BLaER1 treated with 17β-estradiol and CSF1 and Interleukin-3, amounts not matched to agents 10 nM and 100 nM (cell line): ENCODE results near the gene NR1D2.
"Not testable (repeated sequence)": the region's sequence is repeated elsewhere in the genome, so short reads cannot be mapped to it uniquely, and the experiment has no call there.

Experiments used
- H3K27ac ChIP-seq, 11 experiments: shearing (Covaris generic); formaldehyde crosslinking; 2 replicates each; pipeline ENCODE4 v1.8.1; 2022
- H3K27me3 ChIP-seq, 11 experiments: shearing (Covaris generic); formaldehyde crosslinking; 2 replicates each; pipeline ENCODE4 v1.8.1; 2022
- H3K36me3 ChIP-seq, 11 experiments: shearing (Covaris generic); formaldehyde crosslinking; 2 replicates each; pipeline ENCODE4 v1.8.1; 2022
- H3K4me1 ChIP-seq, 10 experiments: shearing (Covaris generic); formaldehyde crosslinking; 2 replicates each; pipeline ENCODE4 v1.8.1; 2022
- H3K4me2 ChIP-seq, 11 experiments: shearing (Covaris generic); formaldehyde crosslinking; 2 replicates each; pipeline ENCODE4 v1.8.1; 2022
- H3K4me3 ChIP-seq, 10 experiments: shearing (Covaris generic); formaldehyde crosslinking; 2 replicates each; pipeline ENCODE4 v1.8.1; 2022
- H3K9ac ChIP-seq, 11 experiments: shearing (Covaris generic); formaldehyde crosslinking; 2 replicates each; pipeline ENCODE4 v1.8.1; 2022
- H3K9me3 ChIP-seq, 11 experiments: shearing (Covaris generic); formaldehyde crosslinking; replicated peaks in 1 of 11; 2 replicates each; pipeline ENCODE4 v1.8.1; 2022
- H4K20me1 ChIP-seq, 11 experiments: shearing (Covaris generic); formaldehyde crosslinking; 2 replicates each; pipeline ENCODE4 v1.8.1; 2022
- Cebpa-rat ChIP-seq, 11 experiments: shearing (Covaris generic); IDR thresholded peaks; 2 replicates each; pipeline ENCODE4 v1.8.1; 2022

Gene NR1D2

GRCh38 chr3:23994244-23994569 is 49.1 kb downstream of the NR1D2 start:
- Histone ChIP-seq H3K4me3 (no peak overlapping the region), H3K4me1 (peaks cover 28 to 53% (median 37%) of the 10 kb centered on the region in 10 experiments), H3K9ac (no peak overlapping the region), H3K36me3 (no peaks in the 10 kb centered on the region), H3K9me3 (peaks cover 0 to 3% (median 0%) of the 10 kb centered on the region in 11 experiments; a peak in 1 of 22 replicates), H3K4me2 (peak overlapping the region in 1 of 11 experiments; percentile 4; a peak in 1 of 22 replicates), H3K27ac (no peak overlapping the region), H3K27me3 (no peaks in the 10 kb centered on the region), H4K20me1 (no peaks in the 10 kb centered on the region)
- TF ChIP-seq Cebpa-rat (IDR thresholded peaks at IDR 0.05) = no peak

GRCh38 chr3:23995219-23995618 is 50.1 kb downstream of the NR1D2 start:
- peaks cover 31 to 53% (median 39%) of the 10 kb centered on the region in 10 experiments for H3K4me1 ChIP-seq
- no peak overlapping the region for H3K27ac ChIP-seq
- peak overlapping the region in 1 of 11 experiments; percentile 14; a peak in 1 of 22 replicates for H3K4me2 ChIP-seq
- TF ChIP-seq Cebpa-rat (IDR thresholded peaks at IDR 0.05) = no peak
- H3K36me3 ChIP-seq = no peaks in the 10 kb centered on the region
- no peaks in the 10 kb centered on the region for H4K20me1 ChIP-seq
- H3K9me3 ChIP-seq = no peaks in the 10 kb centered on the region
- H3K4me3 ChIP-seq = no peak overlapping the region
- H3K27me3 ChIP-seq = no peaks in the 10 kb centered on the region
- no peak overlapping the region for H3K9ac ChIP-seq

DNA sequence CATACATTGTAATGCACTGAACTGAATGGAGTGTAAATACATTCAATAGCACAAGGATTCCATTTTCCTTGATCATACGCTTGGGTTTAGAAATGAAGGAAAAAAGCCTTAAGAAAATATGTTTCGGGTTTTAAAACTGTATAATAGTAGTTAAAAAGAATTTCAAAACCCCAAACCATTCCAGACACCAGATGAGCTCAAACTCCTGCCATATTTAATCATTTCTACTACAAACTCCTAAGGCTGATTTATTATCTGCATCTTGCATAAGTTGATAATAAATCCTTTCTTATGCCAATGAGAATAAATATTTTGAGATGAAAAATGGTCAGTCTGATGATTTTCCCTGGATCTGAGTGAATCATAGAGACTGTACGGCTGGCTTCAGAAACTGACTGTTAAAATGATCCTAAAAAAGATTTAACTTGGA is 51.0 kb downstream of the NR1D2 start:
- no peak overlapping the region for H3K9ac ChIP-seq
- H3K36me3 ChIP-seq = no peaks in the 10 kb centered on the region
- H3K9me3 ChIP-seq = no peaks in the 10 kb centered on the region
- H3K27ac ChIP-seq = no peak overlapping the region
- no peaks in the 10 kb centered on the region for H3K27me3 ChIP-seq
- TF ChIP-seq Cebpa-rat (IDR thresholded peaks at IDR 0.05) = no peak
- no peak overlapping the region for H3K4me3 ChIP-seq
- no peak overlapping the region for H3K4me2 ChIP-seq
- no peaks in the 10 kb centered on the region for H4K20me1 ChIP-seq
- peaks cover 22 to 44% (median 30%) of the 10 kb centered on the region in 10 experiments for H3K4me1 ChIP-seq

GRCh38 chr3:23999012-23999641 is 54.0 kb downstream of the NR1D2 start:
- no peak for TF ChIP-seq Cebpa-rat (IDR thresholded peaks at IDR 0.05)

DNA sequence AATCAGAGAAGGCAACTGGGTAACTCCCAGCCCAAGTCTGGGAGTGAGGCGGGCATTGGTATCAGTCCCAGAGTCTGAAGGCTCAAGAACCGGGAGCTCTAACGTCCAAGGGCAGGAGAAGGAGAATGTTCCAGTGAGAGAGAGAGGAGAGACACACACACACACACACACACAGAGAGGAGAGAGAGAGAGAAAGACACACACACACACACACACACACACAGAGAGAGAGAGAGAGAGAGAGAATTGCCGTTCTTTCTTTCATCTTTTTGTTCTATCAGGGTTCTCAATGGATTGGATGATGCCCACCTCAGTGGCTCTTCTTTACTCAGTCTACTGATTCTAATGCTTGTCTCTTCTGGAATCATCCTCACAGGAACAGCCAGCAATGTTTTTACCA is 57.0 kb downstream of the NR1D2 start:
- no peaks in the 10 kb centered on the region for H4K20me1 ChIP-seq
- no peaks in the 10 kb centered on the region; a peak in 1 of 22 replicates for H3K9me3 ChIP-seq
- H3K4me3 ChIP-seq = no peak overlapping the region
- H3K27ac ChIP-seq = no peak overlapping the region
- H3K4me2 ChIP-seq = no peak overlapping the region
- peaks cover 0 to 10% (median 7%) of the 10 kb centered on the region in 10 experiments; a peak in 12 of 20 replicates for H3K4me1 ChIP-seq
- no peaks in the 10 kb centered on the region for H3K36me3 ChIP-seq
- H3K27me3 ChIP-seq = no peaks in the 10 kb centered on the region
- no peak overlapping the region for H3K9ac ChIP-seq
- no peak for TF ChIP-seq Cebpa-rat (IDR thresholded peaks at IDR 0.05)

More at GRCh38 chr3:23999012-23999641, 54.0 kb downstream of the NR1D2 start:
- H3K4me2 ChIP-seq = peak overlapping the region in 8 of 11 experiments; percentile 4 to 59 (median 34); a peak in 14 of 22 replicates
- no peaks in the 10 kb centered on the region for H3K36me3 ChIP-seq
- no peak overlapping the region for H3K9ac ChIP-seq
- peaks cover 4 to 14% (median 8%) of the 10 kb centered on the region in 10 experiments; a peak in 14 of 20 replicates for H3K4me1 ChIP-seq
- H4K20me1 ChIP-seq = no peaks in the 10 kb centered on the region
- no peaks in the 10 kb centered on the region for H3K27me3 ChIP-seq
- H3K27ac ChIP-seq = 0 out of 22 replicates have a peak overlapping the region, but pooled peaks of 1 of the 11 experiments have one; percentile 18
- H3K4me3 ChIP-seq = no peak overlapping the region
- no peaks in the 10 kb centered on the region; a peak in 1 of 22 replicates for H3K9me3 ChIP-seq

GRCh38 chr3:24003466-24003865 is 58.4 kb downstream of the NR1D2 start:
- Histone ChIP-seq H3K4me2 (no peak overlapping the region), H3K9ac (no peak overlapping the region), H4K20me1 (no peaks in the 10 kb centered on the region), H3K4me1 (peaks cover 0 to 10% (median 7%) of the 10 kb centered on the region in 10 experiments; a peak in 12 of 20 replicates), H3K27ac (no peak overlapping the region), H3K4me3 (no peak overlapping the region), H3K27me3 (no peaks in the 10 kb centered on the region), H3K9me3 (no peaks in the 10 kb centered on the region; a peak in 1 of 22 replicates), H3K36me3 (no peaks in the 10 kb centered on the region)
- no peak for TF ChIP-seq Cebpa-rat (IDR thresholded peaks at IDR 0.05)

DNA sequence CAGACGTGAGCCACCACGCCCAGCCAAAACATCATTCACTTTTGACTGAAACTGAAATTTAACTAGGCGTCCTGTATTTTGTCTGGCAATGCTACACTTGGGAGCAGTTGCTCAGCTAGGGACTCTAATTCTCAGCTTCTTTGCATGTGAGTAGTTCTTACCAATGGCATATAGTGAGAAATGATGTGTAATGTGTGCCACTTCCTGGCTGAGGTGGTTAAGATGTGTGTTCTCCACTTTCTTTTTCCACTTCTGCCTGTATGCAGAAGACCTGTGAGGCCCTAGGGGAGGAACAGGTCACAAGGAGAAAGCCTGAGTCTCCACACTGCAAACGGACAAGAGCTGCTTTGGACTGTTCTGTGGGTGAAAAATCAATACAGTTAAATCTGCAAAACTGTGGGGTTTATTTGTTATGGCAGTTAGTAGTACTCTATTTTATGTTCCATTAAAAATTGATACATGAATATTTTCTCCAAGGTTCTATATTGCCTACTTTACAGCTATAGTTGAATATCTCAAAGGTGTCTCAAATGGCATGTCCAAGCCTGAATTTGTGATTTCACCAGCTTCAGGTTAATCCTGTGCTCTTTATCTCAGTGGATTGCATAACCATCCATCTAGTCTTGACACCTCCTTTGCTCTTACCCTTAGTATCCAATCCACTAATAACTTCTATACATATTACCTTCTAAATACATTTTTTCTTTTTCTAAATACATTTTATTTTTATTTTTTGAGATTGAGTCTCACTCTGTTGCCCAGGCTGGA is 59.3 kb downstream of the NR1D2 start:
- Histone ChIP-seq H3K27ac (no peak overlapping the region), H3K9ac (no peak overlapping the region), H3K9me3 (no peaks in the 10 kb centered on the region; a peak in 1 of 22 replicates), H3K27me3 (no peaks in the 10 kb centered on the region), H3K4me2 (no peak overlapping the region), H3K4me3 (no peak overlapping the region), H4K20me1 (no peaks in the 10 kb centered on the region), H3K36me3 (no peaks in the 10 kb centered on the region), H3K4me1 (peaks cover 0 to 3% (median 2%) of the 10 kb centered on the region in 10 experiments; a peak in 12 of 20 replicates)
- no peak for TF ChIP-seq Cebpa-rat (IDR thresholded peaks at IDR 0.05)

GRCh38 chr3:24005669-24006068 is 60.6 kb downstream of the NR1D2 start:
- Histone ChIP-seq H3K36me3 (no peaks in the 10 kb centered on the region), H3K27ac (no peak overlapping the region), H4K20me1 (no peaks in the 10 kb centered on the region), H3K9ac (no peak overlapping the region), H3K4me2 (no peak overlapping the region), H3K4me3 (no peak overlapping the region), H3K27me3 (no peaks in the 10 kb centered on the region), H3K4me1 (no peaks in the 10 kb centered on the region), H3K9me3 (no peaks in the 10 kb centered on the region; a peak in 1 of 22 replicates)
- TF ChIP-seq Cebpa-rat (IDR thresholded peaks at IDR 0.05) = no peak

GRCh38 chr3:24010834-24011233 is 65.7 kb downstream of the NR1D2 start:
- not testable (repeated sequence) for H3K4me3 ChIP-seq, H3K27ac ChIP-seq, H3K4me1 ChIP-seq, H3K4me2 ChIP-seq, H3K9me3 ChIP-seq, H3K27me3 ChIP-seq, H3K36me3 ChIP-seq, H3K9ac ChIP-seq, H4K20me1 ChIP-seq
